Measurements from ENCODE around the gene ERI2. TPM values are rescaled to one million over a fixed set of nuclear protein-coding genes. Genes with fewer than 3 reads are reported as not detected.

Gene ERI2
- total RNA-seq, 2 experiments from 2014 or later = 0.25 to 0.45 TPM

GRCh38 chr16:20768818-20769217 lies 37.5 kb downstream of the ERI2 start:
- Mint-ChIP-seq H3K4me1 (ENCODE audit: low read depth) (peaks cover 9% of the 10 kb centered on the region), H3K27me3 (no peaks in the 10 kb centered on the region), H3K4me3 (no peak overlapping the region), H3K36me3 (ENCODE audit: low read depth) (peaks cover 1% of the 10 kb centered on the region), H3K9me3 (no peaks in the 10 kb centered on the region), H3K27ac (no peak overlapping the region)
- H3K9me3 ChIP-seq (ENCODE audit: control insufficient read depth in 1 of 2, insufficient read depth in 1 of 2, low read length in 2 of 2) = no peaks in the 10 kb centered on the region
- no peak overlapping the region for H3K4me3 ChIP-seq (ENCODE audit: low read length)
- peaks cover 10% of the 10 kb centered on the region for H3K4me1 ChIP-seq (ENCODE audit: insufficient read depth, low read length)
- no peaks in the 10 kb centered on the region for H3K36me3 ChIP-seq (ENCODE audit: insufficient read depth, low read length)
- no peaks in the 10 kb centered on the region for H3K27me3 ChIP-seq (ENCODE audit: control insufficient read depth in 1 of 2, insufficient read depth in 2 of 2, low read length in 2 of 2)
- no peak for ATAC-seq (ENCODE audit: poor library complexity)
- no peak for TF ChIP-seq CTCF (IDR thresholded peaks at IDR 0.05)
- H3K27ac ChIP-seq (ENCODE audit: low read depth in 1 of 2, low read length in 2 of 2) = no peak overlapping the region
- CTCF ChIA-PET = no interaction called here
- POLR2A ChIA-PET = no interaction called here
- intact Hi-C loops (cut with DNase I, micrococcal nuclease) = loop anchor here in 1 of 2 experiments (10.0 kb wide), 1 partner anchor 736 kb away; no protein-coding TSS in a partner anchor
- DNase-seq = no peak

- no peak for TF ChIP-seq CTCF (IDR thresholded peaks at IDR 0.05)
- Mint-ChIP-seq H3K27me3 (no peaks in the 10 kb centered on the region), H3K4me3 (no peak overlapping the region), H3K4me1 (ENCODE audit: low read depth) (peaks cover 16% of the 10 kb centered on the region), H3K36me3 (ENCODE audit: low read depth) (peaks cover 8% of the 10 kb centered on the region), H3K27ac (no peak overlapping the region), H3K9me3 (no peaks in the 10 kb centered on the region)
- ATAC-seq (ENCODE audit: poor library complexity) = no peak
- Histone ChIP-seq H3K36me3 (ENCODE audit: insufficient read depth, low read length) (no peaks in the 10 kb centered on the region), H3K4me1 (ENCODE audit: insufficient read depth, low read length) (peaks cover 15% of the 10 kb centered on the region), H3K4me3 (ENCODE audit: low read length) (no peak overlapping the region), H3K9me3 (ENCODE audit: control insufficient read depth in 1 of 2, insufficient read depth in 1 of 2, low read length in 2 of 2) (no peaks in the 10 kb centered on the region), H3K27me3 (ENCODE audit: control insufficient read depth in 1 of 2, insufficient read depth in 2 of 2, low read length in 2 of 2) (no peaks in the 10 kb centered on the region), H3K27ac (ENCODE audit: low read depth in 1 of 2, low read length in 2 of 2) (no peak overlapping the region)
- no peak for DNase-seq
- CTCF ChIA-PET = no interaction called here
- intact Hi-C loops (cut with DNase I, micrococcal nuclease) = loop anchor here in 1 of 2 experiments (10.0 kb wide), 1 partner anchor 737 kb away; no protein-coding TSS in a partner anchor
- POLR2A ChIA-PET = no interaction called here
Measured at GRCh38 chr16:20768121-20768520, 38.2 kb downstream of the ERI2 start.

GRCh38 chr16:20767577-20767976 lies 38.7 kb downstream of the ERI2 start:
- CTCF ChIA-PET = no interaction called here
- no peaks in the 10 kb centered on the region for H3K9me3 Mint-ChIP-seq

More at GRCh38 chr16:20767577-20767976, 38.7 kb downstream of the ERI2 start:
- Histone ChIP-seq H3K27me3 (ENCODE audit: control insufficient read depth in 1 of 2, insufficient read depth in 2 of 2, low read length in 2 of 2) (no peaks in the 10 kb centered on the region), H3K9me3 (ENCODE audit: control insufficient read depth in 1 of 2, insufficient read depth in 1 of 2, low read length in 2 of 2) (no peaks in the 10 kb centered on the region), H3K27ac (ENCODE audit: low read depth in 1 of 2, low read length in 2 of 2) (no peak overlapping the region), H3K4me1 (ENCODE audit: insufficient read depth, low read length) (peaks cover 17% of the 10 kb centered on the region), H3K4me3 (ENCODE audit: low read length) (no peak overlapping the region), H3K36me3 (ENCODE audit: insufficient read depth, low read length) (no peaks in the 10 kb centered on the region)
- Mint-ChIP-seq H3K27ac (no peak overlapping the region), H3K4me1 (ENCODE audit: low read depth) (peaks cover 22% of the 10 kb centered on the region), H3K4me3 (no peak overlapping the region), H3K27me3 (no peaks in the 10 kb centered on the region), H3K36me3 (ENCODE audit: low read depth) (peaks cover 8% of the 10 kb centered on the region)
- intact Hi-C loops (cut with DNase I, micrococcal nuclease) = loop anchor here in 1 of 2 experiments (10.0 kb wide), 1 partner anchor 737 kb away; no protein-coding TSS in a partner anchor
- TF ChIP-seq CTCF (IDR thresholded peaks at IDR 0.05) = no peak
- POLR2A ChIA-PET = no interaction called here
- no peak for DNase-seq
- no peak for ATAC-seq (ENCODE audit: poor library complexity)
